HG03025 (cell line): ENCODE measurements around the gene NEK10.

Source experiments
- ATAC-seq: cut with Tn5 transposase; IDR thresholded peaks from one replicate; pipeline ENCODE4 v1.9.1; 2021; ENCODE audit warnings: mild to moderate bottlenecking, moderate library complexity; ENCODE audit not compliant: unreplicated experiment, low FRiP score

The NEK10 gene

GRCh38 chr3:27185231-27185989 is 183.8 kb downstream of the NEK10 start:
- no peak for ATAC-seq

- no peak for ATAC-seq
Observed at GRCh38 chr3:27184261-27184660, 184.9 kb downstream of the NEK10 start.

- no peak for ATAC-seq
Observed at GRCh38 chr3:27176256-27176655, 192.9 kb downstream of the NEK10 start.

- no peak for ATAC-seq
Observed at GRCh38 chr3:27174530-27174929, 194.7 kb downstream of the NEK10 start.

GRCh38 chr3:27171113-27171512 is 198.1 kb downstream of the NEK10 start:
- peak; percentile 94 for ATAC-seq

- ATAC-seq, result no peak
Observed at GRCh38 chr3:27166888-27167287, 202.3 kb downstream of the NEK10 start.

- no peak for ATAC-seq
Observed at GRCh38 chr3:27165321-27165721, 203.9 kb downstream of the NEK10 start.

GRCh38 chr3:27160779-27161287 is 208.3 kb downstream of the NEK10 start:
- ATAC-seq, result no peak

- no peak for ATAC-seq
Observed at GRCh38 chr3:27160146-27160545, 209.0 kb downstream of the NEK10 start.

GRCh38 chr3:27147215-27147614 is 222.0 kb downstream of the NEK10 start:
- no peak for ATAC-seq

- ATAC-seq, result no peak
Observed at GRCh38 chr3:27146786-27147185, 222.4 kb downstream of the NEK10 start.

GRCh38 chr3:27145719-27146118 is 223.5 kb downstream of the NEK10 start:
- ATAC-seq, result no peak

GRCh38 chr3:27141668-27142067 is 227.5 kb downstream of the NEK10 start:
- no peak for ATAC-seq

GRCh38 chr3:27138562-27138961 is 230.6 kb downstream of the NEK10 start:
- no peak for ATAC-seq

- no peak for ATAC-seq
Observed at GRCh38 chr3:27138005-27138404, 231.2 kb downstream of the NEK10 start.

GRCh38 chr3:27134171-27134796 is 234.9 kb downstream of the NEK10 start:
- ATAC-seq, result peak; percentile 89

GRCh38 chr3:27133060-27133459 is 236.1 kb downstream of the NEK10 start:
- no peak for ATAC-seq

- no peak for ATAC-seq
Observed at GRCh38 chr3:27130796-27131195, 238.4 kb downstream of the NEK10 start.

- ATAC-seq, result no peak
Observed at GRCh38 chr3:27127879-27128278, 241.3 kb downstream of the NEK10 start.

GRCh38 chr3:27127195-27127594 is 242.0 kb downstream of the NEK10 start:
- no peak for ATAC-seq

- ATAC-seq, result no peak
Observed at GRCh38 chr3:27125821-27126501, 243.2 kb downstream of the NEK10 start.
